Naive thymus-derived CD8-positive, alpha-beta T cell (primary cell): ENCODE results near the gene PARD3. TPM values are rescaled to one million over a fixed set of nuclear protein-coding genes. Genes with fewer than 3 reads are reported as not detected.

Source experiments
- ATAC-seq, 2 donors: fragments of 150-1000 bp; cut with Tn5 transposase in 1 of 2; sonication (Bioruptor Pico), chemical (Tn5 transposase) in 1 of 2; 1 replicate in 1 of 2; 2 replicates in 1 of 2; pipeline ENCODE4 v1.10.0; 2021; ENCODE audit warnings: mild to moderate bottlenecking in 2 of 2, moderate library complexity in 2 of 2
- POLR2A ChIA-PET: fragments of 350-600 bp; sonication (Branson Sonifier 250); formaldehyde crosslinking; loops from one replicate; lab custom pipeline; 2021; ENCODE audit warnings: antibody characterized with exemption; lab: Charles Lee
- DNase-seq, 10 donors: peaks; one replicate each; pipeline versions ENCODE4 v3.0.0 to v3.0.0-alpha.2; 2020 to 2022
- H3K27ac Mint-ChIP-seq, 10 donors: one replicate each; pipeline ENCODE4 v1.8.0; 2020 to 2022; ENCODE audit warnings: mild to moderate bottlenecking in 10 of 10, mixed read lengths in 10 of 10, moderate library complexity in 4 of 10, inconsistent platforms in 1 of 10
- H3K27me3 Mint-ChIP-seq, 5 donors: one replicate each; pipeline ENCODE4 v1.8.0; 2021 to 2022; ENCODE audit warnings: mixed read lengths in 5 of 5
- H3K36me3 Mint-ChIP-seq, 3 donors: one replicate each; pipeline ENCODE4 v1.8.0; 2020 to 2022; ENCODE audit warnings: mixed read lengths in 3 of 3, mild to moderate bottlenecking in 2 of 3, inconsistent platforms in 1 of 3
- H3K4me1 Mint-ChIP-seq, 4 donors: one replicate each; pipeline ENCODE4 v1.8.0; 2021 to 2022; ENCODE audit warnings: mixed read lengths in 4 of 4
- H3K4me3 Mint-ChIP-seq, 10 donors: one replicate each; pipeline ENCODE4 v1.8.0; 2020 to 2022; ENCODE audit warnings: mild to moderate bottlenecking in 10 of 10, mixed read lengths in 10 of 10, moderate library complexity in 6 of 10, inconsistent platforms in 1 of 10
- H3K9me3 Mint-ChIP-seq, 9 donors: one replicate each; pipeline ENCODE4 v1.8.0; 2020 to 2022; ENCODE audit warnings: mixed read lengths in 9 of 9, mild to moderate bottlenecking in 3 of 9, inconsistent platforms in 1 of 9, moderate library complexity in 1 of 9
- polyA plus RNA-seq, 3 donors: library from polyadenylated mRNA; unstranded; fragments of 300-500 nt; fragmentation: Illumina TruSeq; gene quantifications; one replicate each; pipeline ENCODE4 v1.2.3, GENCODE V29; 2021
- total RNA-seq, 8 experiments: library from RNA in 2 of 8; stranded (reverse) in 2 of 8; gene quantifications; one replicate each; pipeline ENCODE4 v1.2.3 and lab custom pipeline; 2021 to 2026

PARD3 gene
- total and polyA plus RNA-seq, 5 experiments from 2014 or later = 0.10 to 0.51 (median 0.18) TPM

GRCh38 chr10:34474009-34474376 lies 341.1 kb downstream of the PARD3 start:
- no peak overlapping the region for H3K27ac Mint-ChIP-seq
- no peaks in the 10 kb centered on the region for H3K9me3 Mint-ChIP-seq
- no peak overlapping the region for H3K4me3 Mint-ChIP-seq
- ATAC-seq (peak in 1 of 2 donors; percentile 20), DNase-seq (no peak)
- POLR2A ChIA-PET = no interaction called here
- peaks cover 0 to 1% (median 0%) of the 10 kb centered on the region in 5 donors for H3K27me3 Mint-ChIP-seq
- no peaks in the 10 kb centered on the region for H3K4me1 Mint-ChIP-seq
- no peaks in the 10 kb centered on the region for H3K36me3 Mint-ChIP-seq

GRCh38 chr10:34473174-34474008 lies 341.7 kb downstream of the PARD3 start:
- Mint-ChIP-seq H3K9me3 (no peaks in the 10 kb centered on the region), H3K36me3 (no peaks in the 10 kb centered on the region), H3K4me1 (no peaks in the 10 kb centered on the region), H3K27ac (no peak overlapping the region), H3K4me3 (no peak overlapping the region), H3K27me3 (peaks cover 0 to 1% (median 0%) of the 10 kb centered on the region in 5 donors)
- POLR2A ChIA-PET = no interaction called here
- DNase-seq (no peak), ATAC-seq (no peak)

- no peaks in the 10 kb centered on the region for H3K9me3 Mint-ChIP-seq
- ATAC-seq (no peak), DNase-seq (no peak)
- POLR2A ChIA-PET = no interaction called here
- H3K4me3 Mint-ChIP-seq = no peak overlapping the region
- H3K27ac Mint-ChIP-seq = no peak overlapping the region
- no peaks in the 10 kb centered on the region for H3K27me3 Mint-ChIP-seq
- no peaks in the 10 kb centered on the region for H3K36me3 Mint-ChIP-seq
- H3K4me1 Mint-ChIP-seq = no peaks in the 10 kb centered on the region
Measured at GRCh38 chr10:34470307-34470706, 344.8 kb downstream of the PARD3 start.

- no peak overlapping the region for H3K4me3 Mint-ChIP-seq
- POLR2A ChIA-PET = no interaction called here
- no peak for DNase-seq
- no peaks in the 10 kb centered on the region for H3K27me3 Mint-ChIP-seq
- no peak for ATAC-seq
- H3K27ac Mint-ChIP-seq = no peak overlapping the region
- H3K36me3 Mint-ChIP-seq = no peaks in the 10 kb centered on the region
- H3K9me3 Mint-ChIP-seq = no peaks in the 10 kb centered on the region
- no peaks in the 10 kb centered on the region for H3K4me1 Mint-ChIP-seq
Measured at GRCh38 chr10:34469446-34469845, 345.6 kb downstream of the PARD3 start.

GRCh38 chr10:34467902-34468301 lies 347.2 kb downstream of the PARD3 start:
- DNase-seq (no peak), ATAC-seq (no peak)
- no peaks in the 10 kb centered on the region for H3K27me3 Mint-ChIP-seq
- POLR2A ChIA-PET = no interaction called here
- no peak overlapping the region for H3K4me3 Mint-ChIP-seq
- no peak overlapping the region for H3K27ac Mint-ChIP-seq
- H3K4me1 Mint-ChIP-seq = no peaks in the 10 kb centered on the region
- no peaks in the 10 kb centered on the region for H3K36me3 Mint-ChIP-seq
- H3K9me3 Mint-ChIP-seq = no peaks in the 10 kb centered on the region

- POLR2A ChIA-PET = no interaction called here
- no peak for DNase-seq
- Mint-ChIP-seq H3K4me1 (no peaks in the 10 kb centered on the region), H3K27ac (no peak overlapping the region), H3K36me3 (no peaks in the 10 kb centered on the region), H3K4me3 (no peak overlapping the region), H3K27me3 (no peaks in the 10 kb centered on the region), H3K9me3 (no peaks in the 10 kb centered on the region)
- ATAC-seq = no peak
Measured at GRCh38 chr10:34467364-34467763, 347.7 kb downstream of the PARD3 start.

- POLR2A ChIA-PET = no interaction called here
- Mint-ChIP-seq H3K36me3 (no peaks in the 10 kb centered on the region), H3K27ac (no peak overlapping the region)
Measured at GRCh38 chr10:34465678-34466077, 349.4 kb downstream of the PARD3 start.

GRCh38 chr10:34464591-34464990 lies 350.5 kb downstream of the PARD3 start:
- POLR2A ChIA-PET = no interaction called here
- no peak overlapping the region for H3K27ac Mint-ChIP-seq
- H3K4me1 Mint-ChIP-seq = no peaks in the 10 kb centered on the region
- no peak for DNase-seq
- no peaks in the 10 kb centered on the region for H3K9me3 Mint-ChIP-seq
- no peak overlapping the region for H3K4me3 Mint-ChIP-seq
- no peak for ATAC-seq
- no peaks in the 10 kb centered on the region for H3K36me3 Mint-ChIP-seq
- H3K27me3 Mint-ChIP-seq = peaks cover 0 to 2% (median 0%) of the 10 kb centered on the region in 5 donors

More at GRCh38 chr10:34465678-34466077, 349.4 kb downstream of the PARD3 start:
- Mint-ChIP-seq H3K27me3 (peaks cover 0 to 2% (median 0%) of the 10 kb centered on the region in 5 donors), H3K4me3 (no peak overlapping the region), H3K9me3 (no peaks in the 10 kb centered on the region), H3K4me1 (no peaks in the 10 kb centered on the region)
- ATAC-seq (no peak), DNase-seq (no peak)

GRCh38 chr10:34464000-34464399 lies 351.1 kb downstream of the PARD3 start:
- POLR2A ChIA-PET = no interaction called here
- ATAC-seq (no peak), DNase-seq (no peak)
- Mint-ChIP-seq H3K9me3 (no peaks in the 10 kb centered on the region), H3K27ac (no peak overlapping the region), H3K4me3 (no peak overlapping the region), H3K27me3 (peaks cover 0 to 2% (median 0%) of the 10 kb centered on the region in 5 donors), H3K4me1 (no peaks in the 10 kb centered on the region), H3K36me3 (no peaks in the 10 kb centered on the region)

- Mint-ChIP-seq H3K27me3 (peaks cover 0 to 2% (median 0%) of the 10 kb centered on the region in 5 donors), H3K4me3 (no peak overlapping the region), H3K27ac (no peak overlapping the region), H3K4me1 (no peaks in the 10 kb centered on the region), H3K36me3 (no peaks in the 10 kb centered on the region), H3K9me3 (no peaks in the 10 kb centered on the region)
- DNase-seq = no peak
- POLR2A ChIA-PET = no interaction called here
- no peak for ATAC-seq
Measured at GRCh38 chr10:34462993-34463392, 352.1 kb downstream of the PARD3 start.

- H3K27me3 Mint-ChIP-seq = peaks cover 0 to 2% (median 0%) of the 10 kb centered on the region in 5 donors
- H3K9me3 Mint-ChIP-seq = no peaks in the 10 kb centered on the region
- no peaks in the 10 kb centered on the region for H3K36me3 Mint-ChIP-seq
Measured at GRCh38 chr10:34462056-34462455, 353.0 kb downstream of the PARD3 start.

GRCh38 chr10:34454590-34455261 lies 360.4 kb downstream of the PARD3 start:
- POLR2A ChIA-PET = no interaction called here
- Mint-ChIP-seq H3K4me1 (no peaks in the 10 kb centered on the region), H3K9me3 (no peaks in the 10 kb centered on the region), H3K4me3 (no peak overlapping the region), H3K27ac (no peak overlapping the region), H3K36me3 (no peaks in the 10 kb centered on the region), H3K27me3 (no peaks in the 10 kb centered on the region)
- no peak for ATAC-seq
- DNase-seq = no peak

More at GRCh38 chr10:34462056-34462455, 353.0 kb downstream of the PARD3 start:
- H3K4me1 Mint-ChIP-seq = no peaks in the 10 kb centered on the region
- DNase-seq (no peak), ATAC-seq (no peak)
- POLR2A ChIA-PET = no interaction called here
- H3K27ac Mint-ChIP-seq = no peak overlapping the region
- no peak overlapping the region for H3K4me3 Mint-ChIP-seq

- Mint-ChIP-seq H3K36me3 (no peaks in the 10 kb centered on the region), H3K27me3 (no peaks in the 10 kb centered on the region), H3K4me1 (no peaks in the 10 kb centered on the region), H3K27ac (no peak overlapping the region), H3K9me3 (no peaks in the 10 kb centered on the region), H3K4me3 (no peak overlapping the region)
- DNase-seq (no peak), ATAC-seq (no peak)
- POLR2A ChIA-PET = no interaction called here
Measured at GRCh38 chr10:34449836-34450235, 365.3 kb downstream of the PARD3 start.
